Activated naive CD4-positive, alpha-beta T cell treated with anti-CD3 and anti-CD28 coated beads, Interleukin-2, amount 50 U/mL, for 16 hours (primary cell): Measurements from ENCODE around the gene C2orf78.
A peak's percentile ranks its signal among the peaks of the same experiment; 100 is the strongest.
"Not testable (repeated sequence)": the region's sequence is repeated elsewhere in the genome, so short reads cannot be mapped to it uniquely, and the experiment has no call there.

Experiments
- DNase-seq: peaks from one replicate; pipeline ENCODE4 v3.0.0-alpha.2; 2020

Gene C2orf78

DNA sequence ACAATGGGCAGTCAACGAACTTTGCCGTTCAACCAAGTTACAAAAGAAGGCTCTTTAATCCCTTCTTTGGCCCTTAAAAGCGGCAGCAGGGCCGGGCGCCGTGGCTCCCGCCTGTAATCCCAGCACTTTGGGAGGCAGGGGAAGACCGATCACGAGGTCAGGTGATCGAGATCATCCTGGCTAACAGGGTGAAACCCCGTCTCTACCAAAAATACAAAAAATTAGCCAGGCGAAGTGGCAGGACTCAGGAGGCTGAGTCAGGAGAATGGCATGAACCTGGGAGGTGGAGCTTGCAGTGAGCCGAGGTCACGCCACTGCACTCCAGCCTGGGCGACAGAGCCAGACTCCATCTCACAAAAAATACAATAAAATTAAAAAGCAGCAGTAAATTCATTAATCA, 581 bp upstream of the C2orf78 start:
- not testable (repeated sequence) for DNase-seq

- no peak for DNase-seq
Measured at GRCh38 chr2:73811878-73812277, 27.9 kb downstream of the C2orf78 start.

DNA sequence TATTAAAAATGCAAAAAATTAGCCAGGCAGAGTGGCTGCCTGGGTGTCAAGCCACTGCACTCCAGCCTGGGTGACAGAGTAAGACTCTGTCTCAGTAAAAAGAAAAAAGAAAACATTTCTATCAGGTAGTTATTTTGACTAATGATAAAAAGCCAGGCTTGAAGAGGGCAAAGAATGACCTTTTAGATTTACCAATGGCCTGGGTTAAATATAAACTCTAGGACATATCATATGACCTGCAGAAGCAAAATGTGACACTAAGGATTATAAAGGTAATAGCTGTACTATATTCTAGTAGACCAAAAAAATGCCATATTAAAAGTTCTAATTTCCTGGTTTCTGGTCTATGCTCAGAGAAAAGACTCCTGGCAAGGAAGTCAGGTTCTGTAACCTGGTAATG, 28.7 kb downstream of the C2orf78 start:
- no peak for DNase-seq

GRCh38 chr2:73818296-73818695, 34.3 kb downstream of the C2orf78 start:
- DNase-seq, result no peak

GRCh38 chr2:73821227-73821626, 37.2 kb downstream of the C2orf78 start:
- DNase-seq, result no peak

GRCh38 chr2:73821669-73822068, 37.7 kb downstream of the C2orf78 start:
- DNase-seq, result no peak

- DNase-seq, result no peak
Measured at GRCh38 chr2:73822276-73822675, 38.3 kb downstream of the C2orf78 start.

- no peak for DNase-seq
Measured at GRCh38 chr2:73822991-73823390, 39.0 kb downstream of the C2orf78 start.

- no peak for DNase-seq
Measured at GRCh38 chr2:73823416-73823815, 39.4 kb downstream of the C2orf78 start.

- DNase-seq, result no peak
Measured at GRCh38 chr2:73823916-73824523, 40.0 kb downstream of the C2orf78 start.

- no peak for DNase-seq
Measured at GRCh38 chr2:73825408-73825807, 41.4 kb downstream of the C2orf78 start.

GRCh38 chr2:73827018-73827417, 43.0 kb downstream of the C2orf78 start:
- no peak for DNase-seq

GRCh38 chr2:73827660-73828388, 43.8 kb downstream of the C2orf78 start:
- DNase-seq, result no peak

DNA sequence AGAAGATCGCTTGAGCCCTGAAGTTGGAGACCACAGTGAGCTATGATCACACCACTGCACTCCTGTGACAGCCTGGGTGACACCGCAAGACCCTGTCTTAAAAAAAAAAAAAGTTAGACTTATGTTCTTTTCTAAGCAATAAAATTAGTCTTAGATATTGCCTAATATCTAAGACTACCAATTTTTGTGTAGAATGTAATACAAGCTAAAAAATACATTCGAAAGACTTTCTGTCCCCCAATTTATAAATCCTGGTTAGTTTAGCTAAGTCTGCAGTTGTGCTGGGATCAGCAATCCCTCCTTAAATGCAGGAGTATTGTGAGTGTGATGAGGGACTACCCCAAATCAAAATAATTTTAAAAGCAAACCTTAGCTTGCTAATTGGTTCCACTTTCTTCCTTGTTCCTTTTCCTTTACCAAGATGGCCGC, 44.4 kb downstream of the C2orf78 start:
- DNase-seq, result no peak

DNA sequence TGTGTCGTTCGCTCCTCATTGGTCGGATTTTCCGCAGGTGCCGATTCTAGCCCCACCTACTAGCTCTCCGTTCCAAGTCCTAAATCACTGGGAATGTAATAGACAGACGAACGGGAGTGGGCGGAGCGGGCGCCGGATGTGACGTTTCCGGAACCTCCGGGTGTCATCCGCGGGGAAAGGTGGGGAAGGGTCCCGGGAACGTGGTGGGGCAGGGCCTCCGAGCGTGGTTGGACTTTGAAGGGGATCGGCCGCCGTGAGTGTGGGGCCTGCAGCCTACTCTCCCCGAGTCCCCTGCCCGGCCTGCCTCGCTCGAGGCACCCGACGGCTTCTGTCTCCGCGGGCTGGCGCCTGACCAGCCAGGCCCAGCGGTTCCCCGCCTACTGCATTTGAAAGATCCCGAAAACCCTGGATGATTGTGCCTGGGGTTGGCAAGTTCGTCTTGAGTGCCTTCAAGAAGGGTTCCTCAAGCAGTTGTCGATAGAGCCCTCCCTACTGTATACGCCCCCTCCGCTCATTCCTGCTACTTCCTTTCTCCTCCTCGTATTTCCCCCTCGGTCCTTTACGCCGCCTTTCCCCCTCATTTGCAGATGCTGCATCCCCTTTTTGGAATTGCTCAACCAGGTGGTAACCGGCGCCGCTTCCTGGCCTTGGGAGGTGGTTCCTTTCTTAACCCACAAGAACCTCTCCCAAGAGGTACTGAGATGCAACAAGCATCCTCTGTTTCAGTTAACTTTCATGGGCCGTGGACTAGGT, 45.0 kb downstream of the C2orf78 start, which contains the start of gene STAMBP:
Gene STAMBP, plus strand, starts transcription at position 144 of the 753 bp plus-strand sequence. CDS start 1,896 bp downstream, outside the sequence.
- peak; percentile 84 for DNase-seq

GRCh38 chr2:73830871-73831401, 47.0 kb downstream of the C2orf78 start:
- DNase-seq, result peak; percentile 33

DNA sequence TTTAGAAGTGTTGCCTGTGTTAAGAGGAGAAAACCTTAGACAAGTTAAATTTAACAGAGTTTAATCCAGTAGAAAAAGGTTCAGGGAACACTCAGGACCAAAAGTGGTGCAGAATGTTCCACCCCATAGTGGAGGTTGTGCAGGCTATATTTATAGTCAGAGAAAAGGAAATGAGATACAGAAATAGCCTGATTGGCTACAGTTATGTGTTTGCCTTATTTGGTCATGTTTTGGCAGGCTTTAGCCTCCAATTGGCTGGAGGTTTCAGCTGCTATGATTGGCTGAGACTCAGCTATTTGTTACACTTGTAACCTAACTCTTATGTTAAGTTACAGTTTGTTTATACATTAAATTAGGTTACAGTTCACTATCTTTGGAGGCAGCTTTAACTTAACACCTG, 48.9 kb downstream of the C2orf78 start:
- no peak for DNase-seq

- DNase-seq, result no peak
Measured at GRCh38 chr2:73836141-73836943, 52.4 kb downstream of the C2orf78 start.

GRCh38 chr2:73837847-73838585, 54.0 kb downstream of the C2orf78 start:
- no peak for DNase-seq

DNA sequence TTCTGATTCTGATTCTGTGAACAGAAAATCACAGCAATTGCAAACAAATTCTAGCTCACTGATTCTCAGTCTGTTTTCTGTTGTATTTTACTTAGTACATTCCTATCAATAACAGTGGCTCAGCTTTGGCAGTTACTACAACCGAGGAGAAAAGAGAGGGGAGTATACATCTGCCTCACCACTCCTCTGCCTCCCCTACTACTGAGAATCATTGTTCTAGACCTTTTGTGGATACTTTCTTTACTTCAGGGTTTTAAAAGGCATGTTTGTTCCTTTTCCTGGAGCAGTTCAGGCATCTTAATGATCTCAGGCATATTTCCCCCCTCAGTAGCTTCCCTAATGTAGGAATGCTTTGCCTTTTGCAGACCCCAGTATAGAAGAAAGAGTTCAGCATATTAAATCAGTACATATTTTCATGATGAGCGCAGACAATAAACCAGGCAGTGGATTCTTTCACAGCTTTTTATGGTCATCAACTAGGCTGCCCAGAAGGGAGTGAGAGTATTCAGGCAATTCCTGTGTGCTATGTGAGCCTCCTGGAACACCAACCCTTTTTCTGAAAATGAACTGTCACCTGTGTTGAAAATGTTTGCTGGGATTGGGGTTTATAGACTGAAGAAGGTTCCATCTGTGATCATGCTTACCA, 55.0 kb downstream of the C2orf78 start:
- DNase-seq, result no peak

DNA sequence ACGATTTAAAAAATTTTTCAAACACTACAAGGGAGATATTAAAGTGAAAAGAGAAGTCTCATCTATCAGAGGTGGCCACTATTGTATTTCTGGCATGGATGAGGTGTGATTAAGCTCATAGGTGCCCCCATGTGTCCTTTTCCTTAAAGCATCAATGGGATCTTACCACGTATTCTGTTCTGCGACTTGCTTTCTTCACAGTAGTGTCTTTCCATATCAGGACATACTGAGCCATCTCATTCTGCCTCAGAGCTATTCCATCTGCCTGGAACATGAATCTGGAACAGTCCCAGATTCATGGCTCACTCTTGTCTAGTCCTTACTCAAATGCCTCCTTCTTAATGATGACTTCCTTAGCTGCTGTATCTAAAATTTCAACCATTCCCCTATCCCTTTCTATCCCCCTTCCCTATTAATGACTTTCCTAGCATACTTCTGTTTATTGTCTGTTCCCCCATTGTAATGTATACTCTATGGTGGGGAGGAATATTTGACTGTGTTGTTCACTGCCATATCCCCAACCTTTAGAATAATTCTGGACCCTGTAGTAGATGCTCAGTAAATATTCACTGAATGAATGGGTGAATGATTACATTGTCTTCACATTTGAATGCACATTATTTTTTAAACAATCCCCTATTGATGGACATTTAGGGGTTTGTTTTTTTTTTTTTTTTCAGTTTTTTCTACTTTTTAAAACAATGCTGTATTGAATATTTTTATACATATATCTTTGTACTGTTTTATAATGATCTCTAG, 55.8 kb downstream of the C2orf78 start:
- no peak for DNase-seq
